WERI-Rb-1 (cell line): ENCODE results near the gene SLCO4A1.

Experiments used
- DNase-seq: peaks from one replicate; pipeline ENCODE4 v3.0.0-alpha.2; 2020
- H3K27ac ChIP-seq: fragments of 250-450 bp; sonication (Bioruptor Pico); 2 replicates; pipeline ENCODE4 v1.5.1; 2020; ENCODE audit warnings: mild to moderate bottlenecking, moderate library complexity
- H3K27me3 ChIP-seq: fragments of 250-450 bp; sonication (Bioruptor Pico); 2 replicates; pipeline ENCODE4 v1.5.1; 2021; ENCODE audit warnings: mild to moderate bottlenecking, low read depth, moderate library complexity; ENCODE audit not compliant: insufficient read depth, severe bottlenecking
- H3K36me3 ChIP-seq: fragments of 250-450 bp; sonication (Bioruptor Pico); 2 replicates; pipeline ENCODE4 v1.5.1; 2020; ENCODE audit warnings: mild to moderate bottlenecking, moderate library complexity
- H3K4me3 ChIP-seq: 2 replicates; pipeline ENCODE4 v1.5.1; 2011; ENCODE audit warnings: low read depth, mild to moderate bottlenecking, control low read depth, low read length
- H3K9me3 ChIP-seq: fragments of 250-450 bp; sonication (Bioruptor Pico); 2 replicates; pipeline ENCODE4 v1.5.1; 2021; ENCODE audit warnings: mild to moderate bottlenecking, moderate library complexity; ENCODE audit not compliant: severe bottlenecking
- CTCF ChIP-seq: IDR thresholded peaks from 2 replicates; pipeline ENCODE4 v1.5.1; 2011; ENCODE audit warnings: low read depth, mild to moderate bottlenecking, control low read depth, inconsistent platforms, low read length

The SLCO4A1 gene

GRCh38 chr20:62693524-62693922 is 51.2 kb downstream of the SLCO4A1 start:
- TF ChIP-seq CTCF = no peak
- Histone ChIP-seq H3K9me3 (no peaks in the 10 kb centered on the region), H3K36me3 (no peaks in the 10 kb centered on the region), H3K27me3 (no peaks in the 10 kb centered on the region), H3K27ac (no peak overlapping the region), H3K4me3 (no peak overlapping the region)
- DNase-seq = no peak

- Histone ChIP-seq H3K27ac (no peak overlapping the region), H3K4me3 (no peak overlapping the region), H3K27me3 (no peaks in the 10 kb centered on the region), H3K9me3 (no peaks in the 10 kb centered on the region), H3K36me3 (no peaks in the 10 kb centered on the region)
- TF ChIP-seq CTCF = peak; percentile 29; the same call in 1 of the 2 replicates
- no peak for DNase-seq
These were observed 51.8 kb downstream of the SLCO4A1 start for GRCh38 chr20:62694106-62694505.

- no peak for DNase-seq
- H3K4me3 ChIP-seq = no peak overlapping the region
- no peaks in the 10 kb centered on the region for H3K36me3 ChIP-seq
- no peak overlapping the region for H3K27ac ChIP-seq
- no peaks in the 10 kb centered on the region for H3K9me3 ChIP-seq
- no peak for TF ChIP-seq CTCF
- H3K27me3 ChIP-seq = no peaks in the 10 kb centered on the region
These were observed 52.6 kb downstream of the SLCO4A1 start for GRCh38 chr20:62694868-62695267.

- Histone ChIP-seq H3K27me3 (no peaks in the 10 kb centered on the region), H3K9me3 (no peaks in the 10 kb centered on the region), H3K36me3 (no peaks in the 10 kb centered on the region), H3K4me3 (no peak overlapping the region), H3K27ac (no peak overlapping the region)
- TF ChIP-seq CTCF = no peak
- no peak for DNase-seq
These were observed 53.4 kb downstream of the SLCO4A1 start for GRCh38 chr20:62695448-62696414.

GRCh38 chr20:62696434-62696957 is 54.2 kb downstream of the SLCO4A1 start:
- no peaks in the 10 kb centered on the region for H3K9me3 ChIP-seq
- no peak for DNase-seq
- no peaks in the 10 kb centered on the region for H3K27me3 ChIP-seq

More at GRCh38 chr20:62696434-62696957, 54.2 kb downstream of the SLCO4A1 start:
- Histone ChIP-seq H3K4me3 (no peak overlapping the region), H3K36me3 (no peaks in the 10 kb centered on the region), H3K27ac (no peak overlapping the region)
- TF ChIP-seq CTCF = no peak
